SH-SY5Y (cell line): ENCODE data around the gene HCFC1R1.

Experiments used
- GATA2 ChIP-seq: IDR thresholded peaks from 2 replicates; pipeline ENCODE4 v1.6.1; 2011; ENCODE audit warnings: mild to moderate bottlenecking, low read depth, low read length
- GATA3 ChIP-seq: IDR thresholded peaks from 2 replicates; pipeline ENCODE4 v1.6.1; 2011; ENCODE audit warnings: low read depth, mild to moderate bottlenecking, low read length, moderate library complexity

The HCFC1R1 gene

DNA sequence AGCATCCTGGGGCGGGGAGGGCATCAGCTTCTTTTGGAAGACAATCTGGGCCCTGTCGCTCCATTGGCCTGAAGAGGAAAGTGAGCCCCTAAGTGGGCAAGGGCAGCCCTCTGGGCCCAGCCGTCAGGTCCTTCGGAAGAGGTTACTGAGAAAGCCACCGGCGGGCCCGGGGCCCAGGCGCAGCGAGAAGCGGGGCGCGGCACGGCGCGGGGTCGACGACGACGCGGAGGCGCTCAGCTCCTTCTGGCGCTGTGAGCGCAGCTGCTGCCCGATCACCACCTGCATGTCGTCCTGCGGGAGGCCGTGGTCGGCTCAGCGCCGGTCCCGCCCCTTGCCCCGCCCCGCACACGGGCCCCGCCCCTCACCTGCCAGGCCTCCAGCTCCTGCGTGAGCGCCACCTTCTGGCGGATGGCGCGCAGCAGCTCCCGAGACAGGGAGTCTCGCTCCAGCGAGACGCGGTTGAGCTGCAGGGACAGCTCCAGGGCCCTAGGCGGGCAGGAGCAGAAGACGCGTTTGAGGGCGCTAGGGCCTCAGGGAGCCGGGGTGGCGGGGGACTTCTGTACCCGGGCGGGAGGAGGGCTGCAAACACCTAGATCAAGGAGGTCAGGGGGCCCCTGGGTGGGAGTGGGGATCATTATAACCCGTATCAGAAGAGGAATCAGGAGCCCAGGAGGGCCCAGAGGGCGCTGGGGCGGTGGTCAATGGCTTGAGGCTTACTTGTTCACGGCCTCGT lies 4.4 kb upstream of the HCFC1R1 start:
- TF ChIP-seq GATA3, result no peak
- TF ChIP-seq GATA2, result no peak

DNA sequence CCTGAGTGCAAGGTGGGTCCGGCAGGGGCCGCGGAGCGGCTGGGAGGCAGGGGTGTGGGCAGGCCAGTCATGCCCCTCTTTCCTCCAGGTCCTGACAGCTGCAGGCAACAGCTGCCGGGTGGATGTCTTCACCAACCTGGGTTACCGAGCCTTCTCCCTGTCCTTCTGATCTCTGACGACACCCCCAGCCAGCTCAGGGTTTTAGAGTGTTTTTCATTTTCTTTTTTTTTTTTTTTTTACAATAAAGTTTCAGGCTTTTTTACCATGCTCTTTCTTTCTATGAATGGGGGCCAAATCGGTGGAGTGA lies 3.7 kb upstream of the HCFC1R1 start:
- no peak for TF ChIP-seq GATA3
- no peak for TF ChIP-seq GATA2

DNA sequence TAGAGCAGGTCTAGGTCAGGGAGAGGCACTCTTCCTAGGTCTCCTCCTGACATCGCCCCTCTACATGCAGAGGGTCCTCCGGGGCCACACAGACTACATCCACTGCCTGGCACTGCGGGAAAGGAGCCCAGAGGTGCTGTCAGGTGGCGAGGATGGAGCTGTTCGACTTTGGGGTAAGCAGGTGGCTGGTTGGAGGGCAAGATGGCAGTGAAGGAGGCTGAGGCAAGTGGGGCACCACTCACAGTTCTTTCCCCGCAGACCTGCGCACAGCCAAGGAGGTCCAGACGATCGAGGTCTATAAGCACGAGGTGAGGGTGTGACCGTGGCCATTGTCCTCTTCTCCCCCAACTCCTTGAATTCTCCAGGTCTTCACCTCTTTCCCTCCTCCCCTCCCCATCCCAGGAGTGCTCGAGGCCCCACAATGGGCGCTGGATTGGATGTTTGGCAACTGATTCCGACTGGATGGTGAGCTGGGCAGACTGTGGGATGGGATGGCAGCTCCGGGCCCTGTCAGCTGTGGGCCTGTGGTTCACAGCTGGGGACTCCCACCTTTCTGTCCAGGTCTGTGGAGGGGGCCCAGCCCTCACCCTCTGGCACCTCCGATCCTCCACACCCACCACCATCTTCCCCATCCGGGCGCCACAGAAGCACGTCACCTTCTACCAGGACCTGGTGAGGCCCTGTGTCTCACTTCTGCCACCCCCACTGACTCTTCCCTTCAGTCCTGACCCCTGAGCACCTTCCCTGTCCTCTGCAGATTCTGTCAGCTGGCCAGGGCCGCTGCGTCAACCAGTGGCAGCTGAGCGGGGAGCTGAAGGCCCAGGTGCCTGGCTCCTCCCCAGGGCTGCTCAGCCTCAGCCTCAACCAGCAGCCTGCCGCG lies 3.1 kb upstream of the HCFC1R1 start:
- no peak for TF ChIP-seq GATA2
- no peak for TF ChIP-seq GATA3

DNA sequence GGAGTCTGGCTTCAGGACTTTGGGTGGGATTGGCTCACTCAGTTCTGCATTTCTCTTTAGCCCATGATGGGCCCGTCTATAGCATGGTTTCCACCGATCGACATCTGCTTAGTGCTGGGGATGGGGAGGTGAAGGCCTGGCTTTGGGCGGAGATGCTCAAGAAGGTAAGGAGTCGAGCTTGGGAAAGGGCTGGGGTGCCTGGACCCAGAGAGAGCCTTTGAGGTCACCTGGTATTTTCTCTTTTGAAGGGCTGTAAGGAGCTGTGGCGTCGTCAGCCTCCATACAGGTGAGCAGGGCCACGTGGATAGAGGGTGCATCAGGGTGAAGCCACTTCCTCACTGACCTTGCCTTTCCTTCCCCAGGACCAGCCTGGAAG lies 2.2 kb upstream of the HCFC1R1 start:
- TF ChIP-seq GATA2, result no peak
- TF ChIP-seq GATA3, result no peak

DNA sequence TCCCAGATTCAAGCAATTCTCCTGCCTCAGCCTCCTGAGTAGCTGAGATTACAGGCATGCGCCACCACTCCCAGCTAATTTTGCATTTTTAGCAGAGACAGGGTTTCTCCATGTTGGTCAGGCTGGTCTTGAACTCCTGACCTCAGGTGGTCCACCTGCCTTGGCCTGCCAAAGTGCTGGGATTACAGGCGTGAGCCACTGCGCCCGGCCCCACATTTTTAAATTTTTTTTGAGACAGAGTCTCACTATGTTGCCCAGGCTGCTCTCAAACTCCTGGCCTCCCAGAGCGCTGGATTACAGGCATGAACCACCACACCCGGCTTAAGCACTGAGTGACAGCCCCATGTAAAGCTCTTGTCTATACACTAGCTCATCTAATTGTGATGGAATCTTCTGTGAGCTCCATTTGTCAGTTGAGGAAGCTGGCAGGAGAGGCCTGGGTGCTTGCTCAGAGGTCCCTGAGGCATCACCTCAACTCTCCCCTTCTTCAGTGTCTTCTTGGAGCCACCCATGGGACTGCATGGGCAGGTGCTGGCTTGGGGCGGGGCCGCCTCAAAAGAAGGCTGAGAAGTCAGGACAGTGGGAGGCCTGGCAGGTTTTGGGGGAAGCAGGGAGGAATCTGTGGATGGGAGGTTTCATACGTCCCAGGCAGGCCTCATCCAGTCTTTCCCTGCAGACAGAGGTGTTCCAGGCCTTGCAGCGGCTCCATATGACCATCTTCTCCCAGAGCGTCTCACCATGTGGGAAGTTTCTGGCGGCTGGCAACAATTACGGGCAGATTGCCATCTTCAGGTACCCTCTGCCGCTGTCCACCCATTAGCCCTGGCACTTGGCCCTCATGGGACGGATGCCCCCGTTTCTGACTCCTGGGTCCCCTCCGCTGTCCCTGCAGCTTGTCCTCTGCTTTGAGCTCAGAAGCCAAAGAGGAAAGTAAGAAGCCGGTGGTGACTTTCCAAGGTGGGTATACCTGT lies 1.6 kb upstream of the HCFC1R1 start:
- TF ChIP-seq GATA3 (no peak), GATA2 (no peak)

DNA sequence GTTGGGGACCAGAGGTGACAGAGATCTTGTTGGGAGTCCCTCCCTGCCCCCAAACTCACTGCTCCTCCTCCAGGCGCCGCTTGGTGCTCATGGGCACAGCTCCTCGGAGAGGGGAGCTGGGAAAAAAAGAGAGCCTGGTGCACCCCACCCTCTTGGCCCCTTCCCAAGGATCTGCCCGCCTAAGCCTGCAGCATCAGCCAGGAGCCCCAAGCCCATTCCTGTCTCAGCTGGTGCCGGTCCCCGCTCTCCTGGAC lies 400 bp downstream of the HCFC1R1 start:
- TF ChIP-seq GATA2 (no peak), GATA3 (no peak)

DNA sequence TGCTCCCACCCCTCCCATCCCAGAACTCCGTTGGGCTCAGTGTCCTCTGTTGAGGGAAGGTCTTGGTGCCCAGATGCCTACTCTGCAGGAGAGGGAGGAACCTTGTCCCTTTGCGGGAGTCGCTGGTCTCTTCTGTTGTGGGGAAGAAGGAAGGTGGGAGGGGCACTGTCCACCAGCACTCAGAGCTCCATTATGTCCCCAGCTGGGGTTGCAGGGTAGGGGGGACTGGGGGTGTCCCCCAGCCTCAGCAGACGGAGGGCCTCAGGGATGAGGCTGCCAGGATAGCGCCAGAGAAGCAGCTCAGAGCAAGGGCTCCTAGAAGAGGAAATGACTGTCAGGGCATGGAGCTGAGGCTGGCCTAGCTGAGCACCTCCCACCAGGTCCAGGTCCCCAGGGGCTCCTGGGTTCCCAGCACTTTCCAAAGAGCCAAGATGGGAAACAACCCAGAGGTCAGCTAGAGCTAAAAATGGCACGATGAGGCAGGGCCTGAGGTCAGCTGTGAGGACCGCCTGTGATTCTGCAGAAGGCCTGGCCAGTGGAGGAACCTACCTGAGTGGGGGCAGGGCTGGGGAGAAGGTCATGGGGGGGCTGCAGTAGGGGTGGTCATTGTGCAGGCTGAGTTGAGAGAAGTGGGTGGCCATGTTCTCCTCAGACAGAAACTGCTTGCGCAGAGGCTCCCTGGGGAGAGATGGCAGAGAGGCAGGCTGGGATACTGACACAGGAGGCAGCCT lies 893 bp downstream of the HCFC1R1 start:
- TF ChIP-seq GATA3 (no peak), GATA2 (no peak)

DNA sequence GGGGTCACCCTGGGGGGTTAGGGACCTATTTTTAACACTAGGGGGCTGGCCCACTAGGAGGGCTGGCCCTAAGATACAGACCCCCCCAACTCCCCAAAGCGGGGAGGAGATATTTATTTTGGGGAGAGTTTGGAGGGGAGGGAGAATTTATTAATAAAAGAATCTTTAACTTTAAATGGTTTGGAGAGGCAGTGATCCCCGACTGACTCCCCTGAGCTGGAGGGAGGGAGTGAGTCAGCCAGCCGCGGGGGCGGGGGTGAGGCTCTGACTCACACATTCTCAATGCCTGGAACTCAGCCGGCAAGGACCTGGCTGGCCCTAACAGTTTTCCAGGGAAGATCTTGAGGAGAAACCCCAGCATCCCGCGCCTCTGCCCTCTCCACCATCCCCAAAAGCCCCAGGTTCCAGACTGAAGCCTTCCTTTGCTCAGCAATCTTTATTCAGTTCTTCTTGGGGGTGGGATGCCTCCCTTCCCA lies 1.5 kb downstream of the HCFC1R1 start:
- TF ChIP-seq GATA2, result no peak

DNA sequence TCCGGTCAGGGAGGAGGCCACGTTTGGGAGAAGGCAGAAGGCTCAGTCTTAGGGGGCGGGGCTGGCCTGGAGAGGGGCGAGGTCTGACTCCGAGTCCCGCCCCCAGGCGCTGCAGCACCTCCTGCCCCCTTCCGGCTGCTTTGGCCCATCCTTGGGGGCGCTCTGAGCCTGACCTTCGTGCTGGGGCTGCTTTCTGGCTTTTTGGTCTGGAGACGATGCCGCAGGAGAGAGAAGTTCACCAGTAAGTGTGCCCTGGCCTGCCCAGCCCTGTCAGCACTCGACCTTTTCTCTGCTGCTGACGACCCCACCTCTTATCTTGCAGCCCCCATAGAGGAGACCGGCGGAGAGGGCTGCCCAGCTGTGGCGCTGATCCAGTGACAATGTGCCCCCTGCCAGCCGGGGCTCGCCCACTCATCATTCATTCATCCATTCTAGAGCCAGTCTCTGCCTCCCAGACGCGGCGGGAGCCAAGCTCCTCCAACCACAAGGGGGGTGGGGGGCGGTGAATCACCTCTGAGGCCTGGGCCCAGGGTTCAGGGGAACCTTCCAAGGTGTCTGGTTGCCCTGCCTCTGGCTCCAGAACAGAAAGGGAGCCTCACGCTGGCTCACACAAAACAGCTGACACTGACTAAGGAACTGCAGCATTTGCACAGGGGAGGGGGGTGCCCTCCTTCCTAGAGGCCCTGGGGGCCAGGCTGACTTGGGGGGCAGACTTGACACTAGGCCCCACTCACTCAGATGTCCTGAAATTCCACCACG lies 2.1 kb downstream of the HCFC1R1 start:
- TF ChIP-seq GATA3 (no peak), GATA2 (no peak)

DNA sequence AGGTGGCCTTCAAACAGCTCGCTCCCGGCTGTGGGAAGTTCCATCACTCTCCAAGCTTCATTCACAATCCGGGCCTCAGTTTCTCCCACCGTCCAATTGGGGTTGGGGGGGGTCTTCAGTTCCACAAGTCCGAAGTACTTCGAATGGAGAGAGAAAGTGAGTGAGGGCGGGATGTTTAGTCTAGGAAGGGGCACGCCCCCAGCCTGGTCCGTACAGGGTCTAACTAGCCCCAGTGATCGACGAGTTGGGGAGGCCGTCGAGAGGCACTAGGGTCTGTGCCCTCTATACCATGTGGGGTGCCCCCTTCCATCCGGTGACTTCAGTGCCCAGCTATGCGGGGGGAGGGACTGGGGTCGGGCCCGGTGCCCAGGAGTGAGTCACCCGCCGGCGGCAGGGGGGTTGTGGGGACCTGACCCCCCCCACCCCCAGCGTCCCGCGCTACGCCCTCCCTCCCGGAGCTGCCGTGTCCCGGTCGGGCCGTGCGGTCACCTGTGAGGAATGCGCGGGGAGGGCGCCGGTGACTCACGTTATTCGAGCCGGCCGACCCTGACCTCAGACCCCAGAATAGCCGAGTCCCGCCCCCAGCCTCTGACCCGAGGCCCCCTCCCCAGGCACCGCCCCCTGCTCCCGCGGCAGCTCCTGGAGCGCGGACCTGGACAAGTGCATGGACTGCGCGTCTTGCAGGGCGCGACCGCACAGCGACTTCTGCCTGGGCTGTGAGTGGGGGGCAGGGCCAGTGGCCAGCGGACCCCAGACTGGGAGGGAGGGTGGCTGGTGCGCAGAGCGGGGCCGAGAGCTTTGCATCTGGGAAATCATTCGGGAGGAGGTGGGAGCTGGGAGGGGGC lies 2.9 kb downstream of the HCFC1R1 start:
- no peak for TF ChIP-seq GATA3
- TF ChIP-seq GATA2, result no peak

DNA sequence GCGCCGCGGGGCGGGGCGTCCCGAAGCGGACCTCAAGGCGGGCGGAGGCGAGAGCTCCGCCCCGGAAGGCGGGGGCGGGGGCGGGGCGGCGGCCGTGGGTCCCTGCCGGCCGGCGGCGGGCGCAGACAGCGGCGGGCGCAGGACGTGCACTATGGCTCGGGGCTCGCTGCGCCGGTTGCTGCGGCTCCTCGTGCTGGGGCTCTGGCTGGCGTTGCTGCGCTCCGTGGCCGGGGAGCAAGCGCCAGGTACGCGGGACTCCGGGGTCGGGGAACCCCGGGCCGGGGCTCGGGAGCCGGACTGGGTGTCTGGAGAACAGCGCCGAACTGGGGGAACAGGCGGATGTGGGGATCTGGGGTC lies 3.5 kb downstream of the HCFC1R1 start, which contains the start of gene TNFRSF12A:
Gene TNFRSF12A (plus strand): TSS at position 122 of the 357 bp plus-strand sequence. CDS start 30 bp downstream, at position 152.
- TF ChIP-seq GATA3 (no peak), GATA2 (no peak)

DNA sequence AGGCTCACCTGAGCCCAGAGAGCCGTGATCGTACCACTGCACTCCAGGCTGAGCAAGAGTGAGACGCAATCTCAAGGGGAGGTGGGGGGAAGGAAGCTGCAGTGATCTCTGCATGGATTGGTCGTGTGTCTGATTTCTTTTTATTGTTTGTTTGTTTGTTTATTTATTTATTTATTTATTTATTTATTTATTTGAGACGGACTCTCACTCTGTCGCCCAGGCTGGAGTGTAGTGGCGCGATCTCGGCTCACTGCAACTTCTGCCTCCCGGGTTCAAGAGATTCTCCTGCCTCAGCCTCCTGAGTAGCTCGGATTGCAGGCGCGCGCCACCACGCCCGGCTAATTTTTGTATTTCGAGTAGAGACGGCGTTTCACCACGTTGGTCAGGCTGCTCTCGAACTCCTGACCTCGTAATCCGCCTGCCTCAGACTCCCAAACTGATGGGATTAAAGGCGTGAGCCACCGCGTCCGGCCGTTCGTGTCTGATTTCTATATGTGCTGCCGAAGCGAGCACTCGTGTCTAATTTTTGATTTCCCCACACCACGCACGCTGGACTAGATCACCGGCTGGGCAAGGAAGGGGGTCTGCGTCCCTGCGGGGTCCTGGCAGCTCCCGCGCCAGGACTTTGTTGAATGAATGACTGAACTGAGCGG lies 4.0 kb downstream of the HCFC1R1 start:
- no peak for TF ChIP-seq GATA2
- TF ChIP-seq GATA3, result no peak
